Measurements from ENCODE around the gene PARD3B.

Gene PARD3B

GRCh38 chr2:205073433-205074020 is 528.3 kb downstream of the PARD3B start:
- Histone ChIP-seq H3K4me3 (replicated peaks; ENCODE audit: low read depth, low read length) (no peak overlapping the region), H3K36me3 (ENCODE audit: control insufficient read depth, insufficient read depth, low read length) (no peaks in the 10 kb centered on the region), H3K27me3 (replicated peaks; ENCODE audit: control insufficient read depth, insufficient read depth, low read length) (no peaks in the 10 kb centered on the region)
- TF ChIP-seq, protein P1, sequence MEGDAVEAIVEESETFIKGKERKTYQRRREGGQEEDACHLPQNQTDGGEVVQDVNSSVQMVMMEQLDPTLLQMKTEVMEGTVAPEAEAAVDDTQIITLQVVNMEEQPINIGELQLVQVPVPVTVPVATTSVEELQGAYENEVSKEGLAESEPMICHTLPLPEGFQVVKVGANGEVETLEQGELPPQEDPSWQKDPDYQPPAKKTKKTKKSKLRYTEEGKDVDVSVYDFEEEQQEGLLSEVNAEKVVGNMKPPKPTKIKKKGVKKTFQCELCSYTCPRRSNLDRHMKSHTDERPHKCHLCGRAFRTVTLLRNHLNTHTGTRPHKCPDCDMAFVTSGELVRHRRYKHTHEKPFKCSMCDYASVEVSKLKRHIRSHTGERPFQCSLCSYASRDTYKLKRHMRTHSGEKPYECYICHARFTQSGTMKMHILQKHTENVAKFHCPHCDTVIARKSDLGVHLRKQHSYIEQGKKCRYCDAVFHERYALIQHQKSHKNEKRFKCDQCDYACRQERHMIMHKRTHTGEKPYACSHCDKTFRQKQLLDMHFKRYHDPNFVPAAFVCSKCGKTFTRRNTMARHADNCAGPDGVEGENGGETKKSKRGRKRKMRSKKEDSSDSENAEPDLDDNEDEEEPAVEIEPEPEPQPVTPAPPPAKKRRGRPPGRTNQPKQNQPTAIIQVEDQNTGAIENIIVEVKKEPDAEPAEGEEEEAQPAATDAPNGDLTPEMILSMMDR (IDR thresholded peaks at IDR 0.05; ENCODE audit: insufficient read depth, low read length, poor library complexity, severe bottlenecking) = no peak
- DNase-seq (ENCODE audit: extremely low read depth, insufficient read length) = no peak

GRCh38 chr2:205076405-205076804 is 531.1 kb downstream of the PARD3B start:
- no peak for DNase-seq (ENCODE audit: extremely low read depth, insufficient read length)
- Histone ChIP-seq H3K4me3 (replicated peaks; ENCODE audit: low read depth, low read length) (no peak overlapping the region), H3K36me3 (ENCODE audit: control insufficient read depth, insufficient read depth, low read length) (no peaks in the 10 kb centered on the region), H3K27me3 (replicated peaks; ENCODE audit: control insufficient read depth, insufficient read depth, low read length) (no peaks in the 10 kb centered on the region)
- TF ChIP-seq, protein P1 (IDR thresholded peaks at IDR 0.05; ENCODE audit: insufficient read depth, low read length, poor library complexity, severe bottlenecking) = no peak

GRCh38 chr2:205077159-205077558 is 531.9 kb downstream of the PARD3B start:
- TF ChIP-seq, protein P1 (IDR thresholded peaks at IDR 0.05; ENCODE audit: insufficient read depth, low read length, poor library complexity, severe bottlenecking) = no peak
- H3K27me3 ChIP-seq (replicated peaks; ENCODE audit: control insufficient read depth, insufficient read depth, low read length) = no peaks in the 10 kb centered on the region
- no peak overlapping the region for H3K4me3 ChIP-seq (replicated peaks; ENCODE audit: low read depth, low read length)
- no peaks in the 10 kb centered on the region for H3K36me3 ChIP-seq (ENCODE audit: control insufficient read depth, insufficient read depth, low read length)
- no peak for DNase-seq (ENCODE audit: extremely low read depth, insufficient read length)

GRCh38 chr2:205078762-205079161 is 533.5 kb downstream of the PARD3B start:
- Histone ChIP-seq H3K36me3 (ENCODE audit: control insufficient read depth, insufficient read depth, low read length) (no peaks in the 10 kb centered on the region), H3K27me3 (replicated peaks; ENCODE audit: control insufficient read depth, insufficient read depth, low read length) (no peaks in the 10 kb centered on the region), H3K4me3 (replicated peaks; ENCODE audit: low read depth, low read length) (no peak overlapping the region)
- no peak for DNase-seq (ENCODE audit: extremely low read depth, insufficient read length)
- TF ChIP-seq, protein P1 (IDR thresholded peaks at IDR 0.05; ENCODE audit: insufficient read depth, low read length, poor library complexity, severe bottlenecking) = no peak

DNA sequence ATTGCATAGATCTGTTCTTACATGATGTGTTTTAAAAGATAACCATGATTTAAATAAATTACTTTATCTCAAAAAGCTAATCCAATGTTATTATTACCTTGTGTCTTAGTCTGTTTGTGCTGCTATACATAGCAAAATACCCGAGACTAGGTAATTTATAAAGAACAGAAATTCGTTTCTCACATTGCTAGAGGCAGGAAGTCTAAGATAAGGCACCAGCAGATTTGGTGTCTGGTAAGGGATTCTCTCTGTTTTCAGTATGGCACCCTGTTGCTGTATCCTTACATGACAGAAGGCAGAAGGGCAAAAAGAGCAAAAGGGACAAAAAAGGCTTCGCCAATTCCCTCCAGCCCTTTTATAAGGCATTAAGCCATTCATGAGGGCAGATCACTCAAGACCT is 533.9 kb downstream of the PARD3B start:
- Histone ChIP-seq H3K27me3 (replicated peaks; ENCODE audit: control insufficient read depth, insufficient read depth, low read length) (no peaks in the 10 kb centered on the region), H3K4me3 (replicated peaks; ENCODE audit: low read depth, low read length) (no peak overlapping the region), H3K36me3 (ENCODE audit: control insufficient read depth, insufficient read depth, low read length) (no peaks in the 10 kb centered on the region)
- DNase-seq (ENCODE audit: extremely low read depth, insufficient read length) = no peak
- TF ChIP-seq, protein P1 (IDR thresholded peaks at IDR 0.05; ENCODE audit: insufficient read depth, low read length, poor library complexity, severe bottlenecking) = no peak

GRCh38 chr2:205086662-205087061 is 541.4 kb downstream of the PARD3B start:
- no peaks in the 10 kb centered on the region; the same call in 1 of the 2 replicates for H3K27me3 ChIP-seq (replicated peaks; ENCODE audit: control insufficient read depth, insufficient read depth, low read length)
- no peak overlapping the region for H3K4me3 ChIP-seq (replicated peaks; ENCODE audit: low read depth, low read length)
- no peak for DNase-seq (ENCODE audit: extremely low read depth, insufficient read length)
- H3K36me3 ChIP-seq (ENCODE audit: control insufficient read depth, insufficient read depth, low read length) = no peaks in the 10 kb centered on the region
- TF ChIP-seq, protein P1 (IDR thresholded peaks at IDR 0.05; ENCODE audit: insufficient read depth, low read length, poor library complexity, severe bottlenecking) = no peak
